Measurements from ENCODE around the gene ZSCAN2. TPM values are rescaled to one million over a fixed set of nuclear protein-coding genes. Genes with fewer than 3 reads are reported as not detected.

The ZSCAN2 gene
- total and polyA plus RNA-seq, 2 of the 8 experiments (the other 6 are each of a cell fraction or from before 2014, with no cell fraction given), result 23.6 to 52.4 TPM

GRCh38 chr15:84629033-84629432 is 28.2 kb downstream of the ZSCAN2 start (continued):
- TF ChIP-seq CHD7 (IDR thresholded peaks at IDR 0.05; ENCODE audit: insufficient replicate concordance, low read length) (no peak), SIN3A (conservative IDR thresholded peaks at IDR 0.05 in 1 of 2, IDR thresholded peaks at IDR 0.05 in 1 of 2; ENCODE audit: low read depth in 1 of 2, low read length in 2 of 2) (no peak), RFX5 (IDR thresholded peaks at IDR 0.05; ENCODE audit: borderline replicate concordance, low read depth, low read length) (no peak), SP1 (IDR thresholded peaks at IDR 0.05; ENCODE audit: low read depth, low read length) (no peak), HDAC6 (IDR thresholded peaks at IDR 0.05; ENCODE audit: low read depth, low read length) (no peak), GABPA (IDR thresholded peaks at IDR 0.05; ENCODE audit: borderline replicate concordance, insufficient read depth, low read length) (no peak), SIX5 (IDR thresholded peaks at IDR 0.05; ENCODE audit: low read depth, low read length) (no peak), TBP (IDR thresholded peaks at IDR 0.05; ENCODE audit: low read depth, low read length) (no peak), TAF7 (optimal IDR thresholded peaks at IDR 0.05; ENCODE audit: borderline replicate concordance, low read depth, low read length) (no peak), GTF2F1 (IDR thresholded peaks at IDR 0.05; ENCODE audit: borderline replicate concordance, low read depth, low read length) (no peak), TEAD4 (IDR thresholded peaks at IDR 0.05; ENCODE audit: low read depth, low read length) (no peak), PHF8 (conservative IDR thresholded peaks at IDR 0.05; ENCODE audit: low read depth, low read length) (no peak)

All from H1 (cell line).